NCI-H82 treated with DMSO at 0.1 percent for 48 hours (cell line): ENCODE data around the gene DEFB110.

Experiments
- DNase-seq: peaks from one replicate; lab custom pipeline; 2025; ENCODE audit not compliant: unreplicated experiment; lab: John Stamatoyannopoulos, UW

DEFB110 gene

DNA sequence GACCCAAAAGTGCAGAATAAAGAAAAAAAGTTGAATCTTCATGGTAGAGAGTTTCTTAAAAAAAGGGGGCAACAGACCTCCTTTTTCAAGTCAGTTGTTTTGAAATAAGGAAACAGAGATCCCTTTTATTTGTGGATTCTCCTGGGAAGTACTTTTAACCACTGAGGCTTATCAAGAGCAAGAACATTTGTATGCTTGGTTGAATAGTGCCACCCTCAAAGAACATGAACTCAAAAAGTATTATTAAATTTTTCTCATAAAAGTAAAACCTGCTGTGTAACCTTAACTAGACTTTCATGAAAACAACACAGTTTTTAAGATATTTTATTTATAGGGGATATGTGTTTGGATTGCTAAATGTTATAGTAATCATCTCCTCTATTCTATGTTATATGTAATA lies at the start of gene DEFB110:
DEFB110 (minus strand) TSS at position 101 of the 400 bp plus-strand sequence; CDS start at position 42, 59 bp downstream.
- DNase-seq = no peak

DNA sequence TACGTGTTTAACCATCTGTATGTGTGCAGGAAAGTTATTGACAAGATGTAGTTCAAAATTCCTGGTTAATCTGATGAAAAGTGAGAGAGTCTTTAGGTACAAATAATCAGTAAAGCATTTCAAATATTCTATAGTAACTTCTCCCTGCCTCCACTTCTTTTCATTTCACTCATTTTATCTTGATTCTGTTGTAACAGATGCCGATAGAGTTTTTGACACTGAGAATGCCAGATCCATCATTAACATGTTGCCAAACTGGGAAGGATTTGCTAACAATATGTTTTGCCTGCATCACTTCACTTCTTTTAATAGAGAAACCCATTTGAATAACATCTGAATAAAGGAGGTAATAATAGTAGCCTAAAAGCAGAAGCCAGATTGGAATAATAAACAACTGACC lies 48.3 kb upstream of the DEFB110 start:
- DNase-seq = no peak

DNA sequence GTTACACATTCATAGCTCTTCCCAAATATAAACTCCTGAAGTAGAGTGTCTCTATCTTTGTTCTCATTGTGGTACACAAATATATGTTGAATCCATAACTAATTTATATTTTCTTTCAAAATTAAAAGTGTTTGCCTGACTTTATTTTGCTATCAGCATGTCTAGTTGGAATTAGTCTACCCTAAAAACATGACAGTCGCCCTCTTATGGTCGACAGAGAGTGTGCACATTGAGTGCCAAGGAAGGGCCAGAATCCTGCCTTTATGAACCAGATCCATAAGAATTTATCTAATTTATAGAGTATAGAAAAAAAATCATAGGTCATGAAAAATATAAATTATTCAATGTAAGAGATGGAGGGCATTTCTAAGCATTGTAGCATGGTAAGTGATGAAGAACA lies 40.3 kb upstream of the DEFB110 start:
- no peak for DNase-seq

DNA sequence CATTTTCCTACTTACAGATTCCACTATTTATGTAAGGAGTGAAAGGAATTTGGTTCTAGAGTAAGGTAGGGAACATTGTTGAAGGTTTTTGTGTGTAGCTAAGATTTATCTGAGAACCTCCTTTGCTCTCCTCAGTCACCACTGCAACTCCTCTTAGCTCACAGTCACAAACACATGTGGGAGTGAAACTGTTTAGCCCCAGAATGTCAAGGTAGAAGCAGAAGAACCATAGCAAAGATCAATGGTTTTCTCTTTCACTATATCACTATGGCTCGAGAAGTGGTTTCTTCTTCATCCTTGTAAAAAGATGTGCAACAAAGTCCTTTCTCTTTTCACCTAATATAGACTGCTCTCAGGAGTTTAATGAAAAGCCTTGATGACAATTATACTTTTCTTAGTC lies 34.4 kb upstream of the DEFB110 start:
- DNase-seq = no peak

DNA sequence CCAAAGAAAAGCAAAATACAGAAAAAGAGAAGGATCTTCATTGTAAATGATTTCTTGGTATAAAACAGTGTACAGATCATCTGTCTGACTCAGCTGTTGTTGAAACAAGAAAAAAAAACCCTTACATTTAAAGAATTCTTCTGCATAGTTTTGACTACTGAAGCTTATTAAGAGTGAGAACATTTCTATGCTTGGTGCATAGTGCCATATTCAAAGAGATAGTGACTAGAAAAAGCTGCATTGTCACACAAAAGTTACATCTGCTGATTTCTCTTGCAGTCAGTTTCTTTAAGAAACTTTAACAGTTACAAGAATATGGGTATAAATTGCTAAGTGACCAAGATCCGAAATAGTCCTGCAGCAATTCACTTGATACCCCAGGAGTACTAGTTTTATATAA lies 28.0 kb upstream of the DEFB110 start, which contains the start of gene DEFB112:
DEFB112 (minus strand) TSS at position 101 of the 400 bp plus-strand sequence; CDS start at position 41, 60 bp downstream.
- no peak for DNase-seq

DNA sequence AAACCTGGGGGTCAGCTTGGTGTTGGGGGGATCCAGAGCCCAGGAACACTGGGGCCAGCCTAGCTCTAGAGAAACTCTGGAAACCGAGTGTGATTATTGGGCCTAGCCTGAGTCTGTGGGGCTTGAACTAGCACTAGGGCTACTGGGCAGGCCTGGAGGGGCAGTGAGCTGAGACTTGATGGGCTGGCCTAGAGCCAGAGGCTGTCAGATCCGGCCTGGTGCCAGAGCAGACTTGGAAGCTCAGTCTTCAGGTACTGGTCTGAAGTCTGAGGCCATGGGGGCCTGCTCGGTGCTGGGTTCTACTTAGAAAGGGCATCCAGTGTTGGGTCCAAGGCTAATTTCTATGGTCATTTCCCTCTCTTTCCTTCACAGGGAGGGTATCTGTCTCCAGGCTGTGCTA lies 25.2 kb upstream of the DEFB110 start:
- no peak for DNase-seq

DNA sequence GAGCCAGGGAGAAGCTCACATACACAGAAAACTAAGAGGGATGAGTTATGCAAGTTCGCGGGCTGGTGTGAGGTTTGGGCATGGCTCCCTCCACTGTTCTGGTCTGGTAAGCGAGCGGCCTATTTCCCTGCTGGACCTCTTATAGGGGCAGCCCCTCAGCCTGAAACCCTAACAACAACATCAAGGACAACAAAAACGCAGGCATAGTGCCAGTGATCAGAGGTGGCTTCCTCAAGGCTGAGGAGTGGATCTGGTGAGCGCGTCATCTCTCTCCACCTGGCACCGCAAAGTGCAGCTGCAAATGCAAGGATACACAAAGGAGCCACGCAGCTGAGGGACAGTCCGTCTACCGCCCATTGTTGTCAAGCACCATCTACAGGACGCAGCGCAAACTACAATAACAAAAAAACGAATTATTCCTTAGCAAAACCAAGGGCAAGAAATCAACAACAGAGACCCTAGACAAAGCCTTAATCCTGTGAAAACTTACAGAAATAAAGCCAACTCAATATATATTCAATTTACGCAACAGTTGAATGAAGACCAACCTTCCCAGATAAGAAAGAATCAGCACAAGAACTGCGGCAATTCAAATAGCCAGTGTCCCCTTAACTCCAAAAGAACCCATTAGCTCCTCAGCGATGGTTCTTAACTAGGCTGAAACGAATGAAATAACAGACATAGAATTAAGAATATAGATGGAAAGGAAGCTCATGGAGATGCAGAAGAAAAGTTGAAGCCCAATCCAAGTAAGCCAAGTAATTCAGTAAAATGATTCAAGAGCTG lies 9.2 kb upstream of the DEFB110 start:
- peak; percentile 64 for DNase-seq

DNA sequence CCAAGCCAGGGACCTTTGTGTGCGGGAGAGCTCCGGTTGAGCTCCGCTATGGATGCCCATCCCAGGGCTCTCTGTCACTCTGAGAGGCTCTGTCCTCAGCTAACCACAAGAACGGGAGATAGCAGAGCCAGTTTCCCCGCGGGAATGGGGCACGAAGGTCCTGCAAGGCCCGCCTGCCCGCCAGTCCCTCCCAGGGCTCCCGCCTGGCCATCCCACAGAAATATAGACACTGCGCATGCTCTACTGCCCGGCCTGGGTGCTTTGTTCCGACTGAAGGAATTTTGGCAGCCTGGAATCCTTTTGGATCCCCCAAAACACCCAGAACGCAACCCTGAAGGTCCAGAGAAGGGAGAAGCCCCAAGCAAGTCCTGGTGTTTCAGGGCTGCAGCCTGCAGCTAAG lies 8.6 kb upstream of the DEFB110 start:
- DNase-seq = no peak

DNA sequence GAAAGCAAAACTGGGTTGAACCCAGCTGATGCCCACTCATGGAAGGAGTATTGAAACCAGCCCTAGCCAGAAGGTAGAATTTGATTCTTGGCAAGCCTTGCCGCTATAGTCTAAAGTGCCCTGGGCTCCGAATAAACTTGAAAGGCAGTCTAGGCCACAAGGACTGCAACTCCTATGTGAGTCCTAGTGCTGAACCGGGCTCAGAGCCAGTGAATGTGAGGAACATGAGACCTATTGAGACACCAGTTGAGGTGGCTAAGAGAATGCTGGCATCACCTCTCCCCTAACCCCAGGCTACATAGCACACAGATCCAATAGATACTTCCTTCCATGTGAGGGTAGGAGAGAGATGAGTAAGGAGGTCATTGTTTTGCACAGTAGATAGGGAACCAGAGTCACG lies 3.5 kb upstream of the DEFB110 start:
- DNase-seq = no peak

DNA sequence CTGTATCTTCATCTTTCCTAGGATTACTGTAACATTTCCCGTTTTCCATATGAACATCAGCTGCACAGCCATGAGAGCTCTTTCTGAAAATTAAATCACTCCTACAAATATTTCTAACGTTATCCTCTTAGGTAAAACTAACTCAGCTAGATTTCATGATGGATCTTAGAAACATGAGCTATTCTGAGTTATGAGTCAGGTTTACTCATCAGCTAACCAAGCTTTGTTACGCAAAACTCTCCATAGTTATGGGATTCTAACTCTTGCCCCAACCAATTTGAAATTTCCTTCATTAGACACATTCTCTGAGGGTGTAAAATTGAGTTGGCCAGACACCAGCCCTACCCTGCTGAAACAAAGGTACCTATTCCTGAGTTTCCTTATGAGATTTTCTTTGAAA lies 14.0 kb downstream of the DEFB110 start:
- no peak for DNase-seq

DNA sequence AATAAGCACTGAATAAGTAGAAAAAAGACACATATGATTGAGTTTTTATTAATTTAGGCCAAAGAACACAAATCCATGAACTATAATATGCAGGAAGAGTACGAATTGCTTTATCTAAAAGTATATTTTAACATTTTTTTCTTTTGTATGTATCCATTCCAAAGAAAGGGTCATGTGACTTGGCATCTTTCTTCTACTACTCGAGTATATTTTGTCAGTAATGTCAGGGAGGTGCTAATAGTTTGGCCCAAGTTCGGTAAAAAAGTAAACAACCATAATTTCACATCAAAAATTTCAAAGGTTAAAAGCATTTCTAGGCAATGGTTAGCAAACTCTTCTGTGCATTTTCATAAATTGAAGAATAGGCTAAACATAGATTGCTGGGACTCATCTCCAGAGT lies 18.7 kb downstream of the DEFB110 start:
- no peak for DNase-seq

DNA sequence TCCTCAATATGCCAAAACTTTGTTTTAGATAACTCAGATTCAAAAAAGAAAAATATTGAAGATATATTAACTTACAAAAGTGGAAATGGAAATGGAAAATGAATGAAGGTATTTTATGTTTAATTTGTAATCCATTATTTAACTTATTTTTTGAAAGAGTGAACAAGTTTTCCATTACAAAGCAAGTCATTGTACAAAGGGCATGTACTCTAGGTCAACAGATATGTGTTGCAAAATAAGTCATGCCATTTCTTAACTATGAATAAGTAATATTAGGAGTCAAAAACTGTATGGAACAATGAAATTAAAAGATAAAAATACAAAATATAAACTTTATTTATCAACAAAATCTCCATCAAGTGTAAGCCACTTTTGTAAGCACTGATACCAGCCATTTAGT lies 26.5 kb downstream of the DEFB110 start:
- DNase-seq = no peak

DNA sequence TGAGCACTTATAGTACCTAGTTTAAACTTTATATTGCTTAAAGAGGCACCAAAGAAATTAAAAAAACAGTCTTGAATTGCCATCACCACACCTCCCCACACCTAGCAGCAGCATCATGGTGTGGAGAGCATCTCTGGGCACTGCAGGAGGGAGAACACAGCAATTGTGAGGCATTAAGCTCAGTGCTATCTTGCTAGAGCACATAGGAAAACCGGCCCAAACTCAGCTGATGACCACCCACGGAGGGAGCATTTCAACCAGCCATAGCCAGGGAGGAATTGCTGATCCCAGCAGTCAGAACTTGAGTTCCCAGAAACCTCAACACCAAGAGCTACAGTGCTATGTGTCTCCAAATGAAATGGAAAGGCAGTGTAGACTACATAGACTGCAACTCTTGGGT lies 32.9 kb downstream of the DEFB110 start:
- no peak for DNase-seq

DNA sequence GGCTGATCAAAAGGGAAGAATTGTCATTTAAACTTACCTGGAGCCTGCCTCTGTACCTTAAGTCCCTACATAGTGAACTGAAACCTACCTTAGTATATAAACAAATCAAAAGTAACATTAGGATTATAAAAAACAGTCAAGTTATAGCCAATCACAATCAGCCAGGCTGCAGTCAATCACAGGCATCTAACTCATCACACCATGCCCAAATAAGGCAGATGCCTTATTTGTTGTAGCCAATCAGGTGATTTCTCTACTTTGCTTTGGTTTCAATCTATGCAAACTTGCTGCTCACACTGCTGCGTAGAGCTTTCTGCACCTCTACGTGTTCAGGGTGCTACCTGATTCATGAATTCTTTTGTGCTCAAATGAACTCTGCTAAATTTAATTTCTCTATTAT lies 34.0 kb downstream of the DEFB110 start:
- DNase-seq = no peak

DNA sequence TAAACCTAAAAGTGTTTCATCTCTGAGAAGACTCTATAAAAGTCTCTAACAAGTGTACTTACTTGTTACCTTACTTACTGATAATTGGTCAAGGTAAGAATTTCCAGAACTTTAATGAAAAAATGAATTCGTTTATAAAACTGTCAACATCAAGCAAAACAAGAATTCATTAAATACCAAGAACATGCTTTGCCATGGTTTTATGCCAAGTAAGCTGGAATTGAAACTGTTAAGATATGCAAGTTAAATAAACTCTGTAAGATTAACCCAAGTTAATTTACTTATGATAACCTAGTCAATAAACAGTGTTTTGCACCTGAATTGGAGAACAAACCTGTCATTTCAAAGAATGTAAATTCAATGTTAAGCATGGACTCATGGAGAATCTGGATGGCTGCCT lies 35.2 kb downstream of the DEFB110 start:
- no peak for DNase-seq

DNA sequence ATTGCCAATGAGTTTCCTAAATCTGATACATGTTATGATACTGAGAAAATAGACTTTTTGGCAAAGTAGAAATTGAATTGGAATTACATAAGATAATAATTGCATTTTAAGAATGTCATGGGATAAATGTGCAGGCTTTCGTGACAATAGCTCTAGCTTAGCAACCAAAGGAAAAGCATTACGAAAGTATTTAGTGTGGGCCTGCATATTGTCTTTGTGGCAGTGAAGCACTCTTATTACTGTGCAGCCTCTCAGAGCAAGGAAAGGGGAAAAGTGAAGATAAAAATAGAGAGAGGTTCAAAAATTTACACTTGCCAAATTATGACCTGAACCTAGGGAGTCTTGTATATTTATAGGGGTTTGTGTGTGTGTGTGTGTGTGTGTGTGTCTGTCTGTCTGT lies 39.7 kb downstream of the DEFB110 start:
- no peak for DNase-seq

DNA sequence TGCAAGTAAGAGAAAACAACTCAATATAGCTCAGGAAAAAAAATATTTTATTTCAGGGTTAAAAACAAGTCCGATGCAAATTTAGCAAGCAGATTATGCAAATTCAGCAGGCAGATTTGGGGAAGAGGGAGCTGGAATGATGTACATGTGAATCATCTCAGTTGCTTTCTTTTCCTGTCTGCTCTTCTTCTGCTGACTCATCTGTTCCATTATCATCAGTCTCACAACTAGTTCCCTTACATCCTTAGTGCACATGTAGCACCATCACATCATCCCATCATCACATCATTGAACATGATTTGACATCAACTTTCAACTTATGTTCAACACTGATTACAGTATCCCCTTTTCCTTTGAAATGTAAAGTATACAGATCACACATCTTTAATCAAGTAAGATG lies 40.9 kb downstream of the DEFB110 start:
- no peak for DNase-seq

DNA sequence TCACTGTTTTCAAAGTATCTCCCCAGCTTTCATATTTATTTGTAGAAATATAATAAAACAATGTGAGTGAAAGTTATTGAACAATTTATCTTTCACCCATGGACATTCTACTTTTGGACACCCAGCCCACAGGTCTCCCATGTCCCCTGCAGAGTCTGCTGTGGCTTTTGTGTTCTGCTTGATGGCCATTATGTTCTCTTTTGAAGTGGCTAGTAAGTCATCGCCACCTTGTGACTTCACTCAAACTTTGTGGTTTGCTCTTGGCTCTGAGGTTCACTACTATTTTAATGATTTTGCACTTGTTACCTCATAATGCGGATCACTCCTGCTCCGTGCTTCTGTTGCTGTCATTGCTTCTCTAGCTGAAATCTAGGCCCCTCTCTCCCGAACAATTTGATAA lies 42.2 kb downstream of the DEFB110 start:
- no peak for DNase-seq

DNA sequence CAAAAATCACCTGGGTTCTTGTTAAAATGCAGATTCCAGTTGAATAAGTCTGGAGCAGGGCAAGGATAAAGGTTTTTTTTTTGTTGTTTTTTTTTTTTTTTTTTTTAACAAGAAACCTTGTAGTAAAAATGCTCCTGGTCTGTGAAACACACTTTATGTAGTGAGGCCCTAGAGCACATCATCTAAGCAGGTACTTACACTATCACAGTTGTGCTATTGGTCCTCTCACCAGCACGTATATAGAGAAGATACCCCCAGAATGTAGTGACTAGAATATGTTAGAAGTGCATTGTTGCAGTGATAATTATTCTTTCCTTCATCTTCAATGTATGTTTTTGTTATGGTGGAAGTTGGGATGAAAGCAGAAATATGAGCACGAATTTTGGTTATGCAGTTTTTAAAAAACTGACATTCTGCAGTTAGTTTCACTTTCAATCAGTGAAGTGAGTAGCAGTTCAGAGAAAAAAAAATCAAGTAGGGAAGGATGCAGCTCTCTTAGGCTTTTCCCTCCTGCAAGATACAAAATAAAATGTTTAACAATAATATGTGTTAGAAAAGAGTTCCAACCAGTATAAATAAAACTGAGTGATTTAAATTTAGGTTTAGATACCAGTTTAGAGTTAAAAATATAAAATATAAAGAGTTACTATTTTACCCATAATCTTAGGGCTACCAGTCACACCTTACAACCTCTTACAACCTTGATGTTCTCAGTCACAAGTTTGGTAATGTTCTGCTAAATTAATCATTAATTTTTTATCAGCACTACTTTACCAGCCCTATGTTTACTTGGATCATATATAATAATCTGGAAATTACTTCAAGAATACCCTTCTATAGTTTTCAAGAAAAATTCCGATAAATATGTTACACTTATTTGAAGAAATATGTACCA lies 43.2 kb downstream of the DEFB110 start:
- no peak for DNase-seq

DNA sequence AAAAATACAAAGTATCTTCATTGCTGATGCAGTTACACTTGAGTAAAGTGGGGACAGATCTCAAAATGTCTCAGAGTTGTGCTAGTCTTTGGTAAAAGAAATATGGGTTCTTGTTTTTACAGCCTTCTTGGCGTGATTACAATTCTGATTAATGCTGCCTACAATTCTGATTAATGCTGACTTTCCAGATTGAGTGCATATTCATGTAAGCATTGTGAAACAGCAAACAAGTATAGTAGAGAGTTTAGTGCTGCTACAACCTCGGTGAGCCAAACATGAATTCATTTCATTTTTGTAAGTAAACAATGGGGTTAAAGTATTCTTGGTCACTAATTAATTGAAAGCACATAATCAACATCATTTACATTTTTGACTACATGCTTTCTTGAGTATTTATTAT lies 52.2 kb downstream of the DEFB110 start, which contains the start of gene DEFB113:
DEFB113 (minus strand) TSS at position 21 of the 400 bp plus-strand sequence; CDS start at position 21, 0 bp downstream.
- no peak for DNase-seq
